IPS-NIHi7 (cell line): Measurements from ENCODE around the gene PIGM.
A peak's percentile ranks its signal among the peaks of the same experiment; 100 is the strongest.

Experiments
- DNase-seq: peaks from one replicate; pipeline ENCODE4 v3.0.0; 2012; ENCODE audit warnings: mixed read lengths; ENCODE audit errors: extremely low spot score

PIGM gene

DNA sequence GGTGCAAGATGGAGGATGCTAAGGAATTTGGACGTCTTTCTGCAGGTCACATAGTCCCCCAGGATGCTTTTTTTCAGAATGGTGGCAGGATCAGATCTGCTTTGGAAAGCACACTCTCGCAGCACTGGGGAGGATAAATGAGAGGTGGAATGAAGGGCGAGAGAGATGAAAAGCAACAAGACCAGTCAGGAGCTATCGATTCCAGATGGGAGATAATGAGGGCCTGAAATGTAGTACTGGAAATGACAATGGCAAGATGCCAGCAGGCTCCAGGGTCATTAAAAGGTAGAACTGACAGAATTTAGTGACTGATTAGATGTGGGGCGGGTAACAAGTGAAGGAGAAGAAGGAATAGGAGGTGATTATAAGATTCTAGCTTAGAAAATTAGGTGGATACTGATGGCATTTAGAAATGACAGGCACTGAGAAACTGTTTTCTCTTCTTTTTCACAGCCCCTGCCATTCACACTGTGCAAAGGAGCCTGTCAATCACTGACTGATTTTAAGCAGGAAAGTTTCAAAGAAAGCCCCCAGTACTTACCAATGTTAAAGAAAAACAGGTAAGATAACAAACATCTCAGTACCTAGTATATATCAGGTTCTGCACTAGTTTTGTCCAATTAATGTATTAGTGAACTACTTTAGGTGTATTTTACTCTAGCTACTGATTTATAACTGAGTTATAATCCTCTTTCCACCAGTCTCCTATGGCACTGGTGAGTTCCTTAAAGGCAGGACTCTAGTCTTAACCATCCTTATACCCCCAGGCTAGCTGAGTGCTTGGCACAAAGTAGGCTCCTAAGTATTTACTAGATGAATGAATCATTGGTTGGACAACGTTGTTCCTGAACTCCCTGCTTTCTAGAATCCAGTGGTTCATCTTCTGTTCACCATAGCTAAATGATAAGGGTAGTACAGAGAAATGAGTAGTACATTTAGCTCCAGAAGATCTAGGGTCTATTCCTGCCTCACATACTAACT lies 9.2 kb downstream of the PIGM start:
- DNase-seq, result no peak

GRCh38 chr1:160021376-160022074 lies 10.3 kb downstream of the PIGM start:
- DNase-seq, result no peak

DNA sequence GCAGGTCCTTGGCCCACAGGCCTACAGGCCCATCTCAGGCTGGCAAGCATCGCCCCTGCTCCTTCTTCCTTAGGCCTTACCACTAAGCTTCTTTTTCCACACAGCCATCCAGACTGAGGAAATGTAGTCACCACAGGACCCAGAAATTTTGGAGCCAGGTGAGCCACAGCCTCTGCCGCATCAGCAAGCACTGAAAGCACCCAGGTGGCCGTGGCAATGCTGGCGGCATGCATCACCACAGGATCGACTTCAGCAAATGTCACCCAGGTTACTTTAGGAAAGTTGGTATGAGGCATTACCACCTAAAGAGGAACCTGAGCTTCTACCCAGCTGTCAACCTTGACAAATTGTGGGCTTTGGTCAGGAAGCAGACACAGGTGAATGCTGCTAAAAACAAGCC lies 11.6 kb downstream of the PIGM start:
- DNase-seq, result no peak

- no peak for DNase-seq
Measured at GRCh38 chr1:160018900-160019299, 12.9 kb downstream of the PIGM start.

DNA sequence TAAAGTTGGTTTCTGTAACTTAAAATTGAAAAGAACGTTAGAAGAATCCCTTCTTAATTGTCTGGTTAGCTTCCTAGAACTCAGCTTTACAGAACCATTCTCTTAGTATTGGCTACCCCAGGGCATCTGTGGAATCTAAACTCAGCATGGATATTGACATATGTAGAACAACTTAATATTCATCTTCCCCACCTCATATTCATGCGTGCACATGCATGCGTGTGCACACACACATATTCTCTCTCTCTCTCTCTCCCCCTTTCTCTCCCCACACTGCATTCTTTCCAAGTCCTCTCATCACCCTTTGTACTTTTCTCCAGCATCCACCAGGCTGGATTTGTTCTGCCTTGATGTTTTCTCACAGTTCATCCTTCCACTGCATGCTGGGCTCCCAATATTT lies 13.4 kb downstream of the PIGM start:
- DNase-seq, result no peak

DNA sequence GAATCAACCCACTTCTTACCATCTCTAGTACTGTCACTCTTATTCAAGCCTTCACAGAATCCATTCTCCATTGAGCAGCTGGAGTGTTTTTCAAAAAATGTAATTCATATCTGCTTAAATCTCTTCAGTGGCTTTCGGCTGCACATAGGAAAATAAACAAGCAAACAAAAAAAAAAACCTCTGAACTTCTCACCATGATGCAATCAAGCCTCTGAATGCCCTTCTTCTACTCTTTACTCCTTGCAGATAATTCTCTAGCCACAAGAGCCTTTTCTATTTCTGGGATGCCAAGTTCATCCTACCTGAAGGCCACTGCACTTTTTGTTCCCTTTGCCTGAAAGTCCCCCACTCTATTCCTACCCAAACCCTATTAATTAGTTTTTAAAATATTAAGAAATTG lies 14.2 kb downstream of the PIGM start:
- DNase-seq, result no peak

DNA sequence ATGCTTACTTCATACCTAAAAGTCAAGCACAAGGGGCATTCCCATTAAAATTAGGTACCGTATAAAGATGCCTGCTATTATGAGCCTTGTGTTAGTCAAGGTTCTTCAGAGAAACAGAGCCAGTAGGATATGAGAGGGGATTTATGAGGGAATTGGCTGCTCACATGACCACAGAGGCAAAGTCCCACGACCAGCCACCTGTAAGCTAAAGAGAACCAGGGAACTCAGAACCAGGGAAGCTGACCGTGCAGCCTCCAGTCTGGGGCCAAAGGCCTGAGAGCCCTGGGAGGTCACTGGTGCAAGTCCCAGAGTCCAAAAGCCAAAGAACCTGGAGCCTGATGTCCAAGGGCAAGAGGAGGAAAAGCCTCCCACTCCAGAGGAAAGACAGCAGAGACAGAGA lies 20.0 kb downstream of the PIGM start:
- no peak for DNase-seq

GRCh38 chr1:160009801-160010200 lies 22.0 kb downstream of the PIGM start:
- no peak for DNase-seq

- DNase-seq, result no peak
Measured at GRCh38 chr1:160009081-160009480, 22.7 kb downstream of the PIGM start.

DNA sequence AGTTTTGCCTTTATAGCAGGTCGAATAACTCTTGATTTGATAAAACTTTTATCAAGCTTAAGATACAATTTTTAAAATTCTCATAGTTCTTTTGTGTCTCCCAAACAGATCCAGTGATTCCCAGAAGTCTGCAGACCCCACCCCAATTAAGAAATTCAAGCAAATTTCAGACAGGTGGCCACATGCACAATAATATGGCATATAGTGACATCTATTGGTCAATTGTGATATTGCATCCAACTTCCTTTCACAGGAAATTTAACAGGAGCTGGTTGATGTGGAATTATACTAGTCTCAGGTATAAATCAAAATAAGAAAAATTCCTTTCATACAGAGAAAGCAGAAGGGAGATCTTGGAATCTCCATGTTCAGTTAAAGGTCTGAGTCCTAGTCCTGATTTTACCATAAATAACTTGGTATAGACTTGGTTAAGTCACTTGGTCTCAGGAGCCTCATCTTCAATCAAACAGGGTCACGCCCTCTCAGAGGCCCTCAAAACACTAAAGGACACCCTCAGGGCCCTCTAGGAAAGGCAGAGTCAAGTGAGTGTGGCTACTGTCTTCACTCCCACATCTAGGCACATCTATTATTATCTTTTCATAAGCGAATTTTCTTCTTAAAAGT lies 24.1 kb downstream of the PIGM start:
- DNase-seq, result peak; percentile 53

GRCh38 chr1:160006312-160006940 lies 25.4 kb downstream of the PIGM start:
- DNase-seq, result peak; percentile 87

GRCh38 chr1:160005070-160005469 lies 26.7 kb downstream of the PIGM start:
- DNase-seq, result no peak

GRCh38 chr1:160004425-160004824 lies 27.4 kb downstream of the PIGM start:
- DNase-seq, result no peak

DNA sequence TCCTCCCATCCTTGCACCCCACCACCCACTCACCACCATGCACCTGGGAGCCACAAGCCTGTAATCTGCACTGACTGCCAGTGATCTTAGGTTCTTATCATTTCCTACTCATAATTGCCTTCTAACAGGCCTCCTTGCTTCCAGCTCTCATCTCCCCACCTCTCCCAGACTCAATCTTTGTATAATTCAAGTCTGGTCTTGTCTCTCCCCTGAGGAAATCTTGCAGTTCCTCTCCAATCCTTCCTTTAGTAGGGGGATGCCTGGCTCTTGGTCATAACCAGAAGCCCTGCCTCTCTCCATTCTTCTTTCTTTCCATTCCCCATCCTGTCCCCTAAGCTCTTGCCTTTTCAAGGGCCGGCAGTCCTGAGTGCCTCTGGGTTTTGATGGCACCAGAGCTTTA lies 27.8 kb downstream of the PIGM start:
- DNase-seq, result no peak

DNA sequence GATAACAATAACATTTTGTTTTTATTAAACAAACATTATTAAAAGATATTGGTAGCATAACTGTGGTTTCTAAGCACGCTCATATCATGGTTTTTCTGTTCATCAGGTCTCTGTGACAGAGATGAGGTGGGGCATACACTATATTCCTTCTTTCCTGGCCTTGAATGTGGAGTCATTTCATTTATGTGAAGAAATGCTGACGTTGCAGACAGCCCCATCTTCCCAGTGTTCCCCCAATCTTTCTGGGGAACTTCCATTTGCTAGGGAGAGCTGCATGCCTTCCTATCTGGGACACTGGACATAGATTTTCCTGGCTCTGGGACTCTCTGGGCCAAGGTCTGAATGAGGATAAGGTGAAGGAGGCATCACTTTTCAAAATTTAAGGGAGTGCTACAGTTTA lies 30.4 kb downstream of the PIGM start:
- no peak for DNase-seq

GRCh38 chr1:159999204-159999603 lies 32.6 kb downstream of the PIGM start:
- no peak for DNase-seq

GRCh38 chr1:159996653-159997052 lies 35.1 kb downstream of the PIGM start:
- DNase-seq, result no peak

DNA sequence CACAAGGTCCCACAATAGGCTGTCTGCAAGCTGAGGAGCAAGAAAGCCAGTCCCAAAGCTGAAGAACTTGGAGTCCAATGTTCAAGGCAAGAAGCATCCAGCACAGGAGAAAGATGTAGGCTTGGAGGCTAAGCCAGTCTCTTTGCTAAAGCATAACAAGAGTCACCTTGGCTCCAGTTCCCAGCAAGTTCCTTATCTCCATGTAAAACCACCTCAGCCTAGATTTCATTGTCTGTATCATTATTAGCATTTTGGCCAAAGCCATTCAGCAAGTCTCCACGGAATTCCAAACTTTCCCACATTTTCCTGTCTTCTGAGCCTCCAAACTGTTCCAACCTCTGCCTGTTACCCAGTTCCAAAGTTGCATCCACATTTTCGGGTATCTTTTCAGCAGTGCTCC lies 36.9 kb downstream of the PIGM start:
- no peak for DNase-seq

- DNase-seq, result no peak
Measured at GRCh38 chr1:159993911-159994310, 37.9 kb downstream of the PIGM start.

DNA sequence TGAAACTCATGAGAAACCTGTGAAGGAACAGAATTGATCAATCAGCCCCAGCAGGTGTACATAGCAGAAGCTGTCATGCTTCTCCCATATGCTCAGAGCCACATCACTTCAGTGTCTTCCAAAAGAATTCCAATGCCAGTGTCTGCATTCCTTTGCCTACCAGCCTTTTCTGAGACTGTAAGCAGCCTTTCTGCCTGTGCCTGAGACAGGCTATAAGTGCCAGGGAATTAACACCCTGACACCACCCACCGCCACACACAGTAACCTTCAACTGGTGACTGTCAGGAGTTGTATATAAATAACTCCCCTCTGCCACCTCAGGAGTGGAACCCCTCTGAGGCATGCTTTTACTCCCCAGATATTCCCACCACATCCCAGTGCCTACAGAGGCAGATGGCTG lies 39.6 kb downstream of the PIGM start:
- DNase-seq, result no peak

DNA sequence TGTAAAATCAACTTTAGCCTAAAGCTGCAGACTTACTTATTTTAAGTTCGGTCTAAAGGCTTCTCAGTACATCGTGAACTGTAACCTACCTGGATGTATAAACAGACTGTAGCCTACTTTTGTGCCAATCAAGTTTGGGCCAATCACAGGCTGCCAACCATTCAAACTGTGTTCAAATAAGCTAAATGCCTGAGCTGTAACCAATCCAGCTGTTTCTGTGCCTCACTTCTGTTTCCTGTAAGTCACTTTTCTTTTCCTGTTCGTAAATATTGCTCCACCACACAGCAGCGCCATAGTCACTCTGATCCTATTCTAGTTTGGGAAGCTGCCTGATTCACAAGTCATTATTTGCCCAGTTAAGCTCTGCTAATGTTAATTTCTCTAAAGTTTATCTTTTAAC lies 40.3 kb downstream of the PIGM start:
- DNase-seq, result no peak

DNA sequence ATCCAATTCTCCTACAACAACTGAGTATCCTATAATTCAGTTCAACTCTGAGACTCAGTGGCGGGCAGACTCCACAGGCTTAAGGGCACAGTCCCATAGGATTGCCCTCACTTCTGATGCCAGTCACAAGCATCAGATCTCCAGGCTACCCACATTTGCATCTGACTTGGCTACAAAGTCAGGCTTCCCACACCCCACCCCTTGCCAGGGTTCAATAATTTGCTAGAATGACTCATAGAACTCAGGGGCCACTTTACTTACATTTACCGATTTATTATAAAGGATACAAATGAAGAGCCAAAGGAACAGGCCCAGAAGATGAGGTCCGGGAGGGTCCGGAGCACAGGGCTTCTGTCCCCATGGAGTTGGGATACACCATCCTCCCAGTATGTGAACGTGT lies 41.8 kb downstream of the PIGM start:
- DNase-seq, result no peak
